ENCODE data around the gene CD46. TPM values are rescaled to one million over a fixed set of nuclear protein-coding genes. Genes with fewer than 3 reads are reported as not detected.

The CD46 gene
- total RNA-seq, 1 experiment from 2014 or later: 214 TPM

- no peak overlapping the region for H3K4me3 ChIP-seq
- no TSS peak for BruUV-seq (replicated peaks)
- no peaks in the 10 kb centered on the region for H3K36me3 ChIP-seq (ENCODE audit: low read depth)
- H4K20me1 ChIP-seq (ENCODE audit: insufficient read depth): no peaks in the 10 kb centered on the region
- H2AFZ ChIP-seq: no peak overlapping the region
- intact Hi-C loops (cut with micrococcal nuclease; ENCODE audit: unreplicated experiment): no loop called here
- no peak for DNase-seq
- peaks cover 9% of the 10 kb centered on the region; the same call in 1 of the 2 replicates for H3F3A ChIP-seq (ENCODE audit: insufficient read depth, low read depth)
- H3K4me2 ChIP-seq: no peak overlapping the region
- H3K9me3 ChIP-seq (ENCODE audit: insufficient read depth, low read depth): no peaks in the 10 kb centered on the region
- no peaks in the 10 kb centered on the region for H3K79me2 ChIP-seq (ENCODE audit: low read depth)
- ChIA-PET POLR2A (ENCODE audit: unreplicated experiment) (no interaction called here), CTCF (no interaction called here)
- TF ChIP-seq CTCF (conservative IDR thresholded peaks at IDR 0.05) (no peak), EZH2 (IDR thresholded peaks at IDR 0.05; ENCODE audit: low read depth) (no peak)
- no peak overlapping the region for H3K27ac ChIP-seq
- no peaks in the 10 kb centered on the region for H3K9me2 ChIP-seq (ENCODE audit: insufficient read depth)
- no peaks in the 10 kb centered on the region for H3K27me3 ChIP-seq (ENCODE audit: insufficient read depth, low read depth)
- peaks cover 16% of the 10 kb centered on the region for H3K4me1 ChIP-seq (replicated peaks; ENCODE audit: insufficient read depth)
Measured at GRCh38 chr1:207830788-207831187, 78.9 kb downstream of the CD46 start.

- no peak for DNase-seq
- intact Hi-C loops (cut with micrococcal nuclease; ENCODE audit: unreplicated experiment): no loop called here
- Histone ChIP-seq H3K27me3 (ENCODE audit: insufficient read depth, low read depth) (no peaks in the 10 kb centered on the region), H3K4me3 (no peak overlapping the region), H3K4me2 (no peak overlapping the region), H3F3A (ENCODE audit: insufficient read depth, low read depth) (peaks cover under 1% of the 10 kb centered on the region; the same call in 1 of the 2 replicates), H4K20me1 (ENCODE audit: insufficient read depth) (no peaks in the 10 kb centered on the region), H2AFZ (no peak overlapping the region), H3K4me1 (replicated peaks; ENCODE audit: insufficient read depth) (peaks cover 7% of the 10 kb centered on the region), H3K9me2 (ENCODE audit: insufficient read depth) (no peaks in the 10 kb centered on the region), H3K36me3 (ENCODE audit: low read depth) (no peaks in the 10 kb centered on the region), H3K79me2 (ENCODE audit: low read depth) (no peaks in the 10 kb centered on the region), H3K27ac (no peak overlapping the region), H3K9me3 (ENCODE audit: insufficient read depth, low read depth) (no peaks in the 10 kb centered on the region)
- CTCF ChIA-PET: no interaction called here
- POLR2A ChIA-PET (ENCODE audit: unreplicated experiment): no interaction called here
- BruUV-seq (replicated peaks): no TSS peak
- TF ChIP-seq EZH2 (IDR thresholded peaks at IDR 0.05; ENCODE audit: low read depth) (no peak), CTCF (conservative IDR thresholded peaks at IDR 0.05) (no peak)
Measured at GRCh38 chr1:207831517-207832327, 79.9 kb downstream of the CD46 start.

GRCh38 chr1:207832796-207833195 lies 80.9 kb downstream of the CD46 start:
- TF ChIP-seq EZH2 (IDR thresholded peaks at IDR 0.05; ENCODE audit: low read depth) (no peak), CTCF (conservative IDR thresholded peaks at IDR 0.05) (no peak)
- Histone ChIP-seq H2AFZ (no peak overlapping the region), H3K36me3 (ENCODE audit: low read depth) (no peaks in the 10 kb centered on the region), H3F3A (ENCODE audit: insufficient read depth, low read depth) (no peaks in the 10 kb centered on the region), H4K20me1 (ENCODE audit: insufficient read depth) (no peaks in the 10 kb centered on the region), H3K27me3 (ENCODE audit: insufficient read depth, low read depth) (no peaks in the 10 kb centered on the region), H3K9me2 (ENCODE audit: insufficient read depth) (no peaks in the 10 kb centered on the region), H3K4me3 (no peak overlapping the region), H3K4me1 (replicated peaks; ENCODE audit: insufficient read depth) (no peaks in the 10 kb centered on the region), H3K79me2 (ENCODE audit: low read depth) (no peaks in the 10 kb centered on the region), H3K27ac (no peak overlapping the region), H3K4me2 (no peak overlapping the region), H3K9me3 (ENCODE audit: insufficient read depth, low read depth) (no peaks in the 10 kb centered on the region)
- ChIA-PET CTCF (interaction anchor here (0.7 kb wide), 1 partner anchor 1360 kb away, joined by 5 read pairs; no protein-coding TSS in a partner anchor), POLR2A (ENCODE audit: unreplicated experiment) (no interaction called here)
- intact Hi-C loops (cut with micrococcal nuclease; ENCODE audit: unreplicated experiment): no loop called here
- BruUV-seq (replicated peaks): no TSS peak
- DNase-seq: no peak
